Thyroid gland (tissue), 4 donors: Measurements from ENCODE around the gene PRDM12.

Source experiments
- CTCF ChIP-seq, 6 experiments: fragments of 200-600 bp in 3 of 6; fragments of 450-650 bp in 3 of 6; sonication (generic) in 3 of 6; IDR thresholded peaks; one replicate each; pipeline ENCODE4 v1.5.1; 2016 to 2019; ENCODE audit warnings: antibody characterized with exemption in 6 of 6, mild to moderate bottlenecking in 2 of 6, inconsistent platforms in 1 of 6, moderate library complexity in 1 of 6
- POLR2A ChIP-seq, 2 donors: fragments of 450-650 bp; IDR thresholded peaks; one replicate each; pipeline ENCODE4 v1.6.1; 2017; ENCODE audit warnings: antibody characterized with exemption in 2 of 2, mild to moderate bottlenecking in 2 of 2, moderate library complexity in 1 of 2

GRCh38 chr9:130668196-130668595 lies 3.8 kb downstream of the PRDM12 start:
- TF ChIP-seq CTCF (IDR thresholded peaks at IDR 0.05) (no peak), POLR2A (IDR thresholded peaks at IDR 0.05) (no peak)
